ENCODE data around the gene CHRNA7.

CHRNA7 gene

GRCh38 chr15:32091505-32092380, 61.4 kb downstream of the CHRNA7 start:
- no peak for DNase-seq

GRCh38 chr15:32096213-32096612, 65.9 kb downstream of the CHRNA7 start:
- no peak for DNase-seq

- no peak for DNase-seq
These were observed 66.8 kb downstream of the CHRNA7 start for GRCh38 chr15:32096916-32097617.

- DNase-seq = no peak
These were observed 67.7 kb downstream of the CHRNA7 start for GRCh38 chr15:32098033-32098432.

GRCh38 chr15:32099097-32099785, 68.9 kb downstream of the CHRNA7 start:
- DNase-seq = no peak

GRCh38 chr15:32099956-32100684, 69.8 kb downstream of the CHRNA7 start:
- DNase-seq = no peak

- no peak for DNase-seq
These were observed 74.0 kb downstream of the CHRNA7 start for GRCh38 chr15:32104061-32104995.

GRCh38 chr15:32105258-32106241, 75.2 kb downstream of the CHRNA7 start:
- DNase-seq = no peak

GRCh38 chr15:32106401-32107381, 76.4 kb downstream of the CHRNA7 start:
- no peak for DNase-seq

GRCh38 chr15:32107477-32108080, 77.3 kb downstream of the CHRNA7 start:
- DNase-seq = no peak

- no peak for DNase-seq
These were observed 78.3 kb downstream of the CHRNA7 start for GRCh38 chr15:32108661-32109060.

- DNase-seq = no peak
These were observed 81.8 kb downstream of the CHRNA7 start for GRCh38 chr15:32112101-32112500.

- no peak for DNase-seq
These were observed 82.9 kb downstream of the CHRNA7 start for GRCh38 chr15:32113224-32113623.

- DNase-seq = no peak
These were observed 86.8 kb downstream of the CHRNA7 start for GRCh38 chr15:32117122-32117521.

- DNase-seq = no peak
These were observed 89.0 kb downstream of the CHRNA7 start for GRCh38 chr15:32119286-32119685.

- DNase-seq = no peak
These were observed 89.5 kb downstream of the CHRNA7 start for GRCh38 chr15:32119694-32120330.

- DNase-seq = no peak
These were observed 90.5 kb downstream of the CHRNA7 start for GRCh38 chr15:32120577-32121383.

- no peak for DNase-seq
These were observed 91.0 kb downstream of the CHRNA7 start for GRCh38 chr15:32121384-32121695.

Measured in NCI-H2107 (cell line).